ENCODE results near the gene DTX3.

Gene DTX3

DNA sequence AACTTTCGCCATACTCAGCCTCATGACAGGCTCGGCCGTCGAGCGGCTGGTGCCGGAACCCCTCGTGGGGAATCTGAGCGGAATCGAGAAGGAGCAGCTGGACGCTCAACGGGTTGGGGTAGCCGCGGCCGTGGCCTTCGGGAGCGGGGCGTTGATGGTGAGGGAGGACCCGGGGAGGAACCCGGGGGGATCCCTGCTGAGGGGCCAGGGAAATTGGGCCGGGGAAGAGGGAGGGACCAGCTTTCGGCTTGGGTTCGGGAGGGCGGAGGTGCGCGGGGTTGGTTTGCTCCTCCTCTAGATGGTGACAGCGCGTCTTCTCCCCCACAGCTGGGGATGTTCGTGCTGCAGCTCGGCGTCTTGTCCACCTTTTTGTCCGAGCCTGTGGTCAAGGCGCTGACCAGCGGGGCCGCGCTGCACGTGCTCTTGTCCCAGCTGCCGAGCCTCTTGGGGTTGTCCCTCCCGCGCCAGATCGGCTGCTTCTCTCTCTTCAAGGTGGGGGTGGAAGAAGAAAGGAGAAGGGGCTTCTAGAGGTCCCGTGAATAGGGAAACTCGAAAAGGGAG is 16.4 kb downstream of the DTX3 start:
- no peak for DNase-seq

DNA sequence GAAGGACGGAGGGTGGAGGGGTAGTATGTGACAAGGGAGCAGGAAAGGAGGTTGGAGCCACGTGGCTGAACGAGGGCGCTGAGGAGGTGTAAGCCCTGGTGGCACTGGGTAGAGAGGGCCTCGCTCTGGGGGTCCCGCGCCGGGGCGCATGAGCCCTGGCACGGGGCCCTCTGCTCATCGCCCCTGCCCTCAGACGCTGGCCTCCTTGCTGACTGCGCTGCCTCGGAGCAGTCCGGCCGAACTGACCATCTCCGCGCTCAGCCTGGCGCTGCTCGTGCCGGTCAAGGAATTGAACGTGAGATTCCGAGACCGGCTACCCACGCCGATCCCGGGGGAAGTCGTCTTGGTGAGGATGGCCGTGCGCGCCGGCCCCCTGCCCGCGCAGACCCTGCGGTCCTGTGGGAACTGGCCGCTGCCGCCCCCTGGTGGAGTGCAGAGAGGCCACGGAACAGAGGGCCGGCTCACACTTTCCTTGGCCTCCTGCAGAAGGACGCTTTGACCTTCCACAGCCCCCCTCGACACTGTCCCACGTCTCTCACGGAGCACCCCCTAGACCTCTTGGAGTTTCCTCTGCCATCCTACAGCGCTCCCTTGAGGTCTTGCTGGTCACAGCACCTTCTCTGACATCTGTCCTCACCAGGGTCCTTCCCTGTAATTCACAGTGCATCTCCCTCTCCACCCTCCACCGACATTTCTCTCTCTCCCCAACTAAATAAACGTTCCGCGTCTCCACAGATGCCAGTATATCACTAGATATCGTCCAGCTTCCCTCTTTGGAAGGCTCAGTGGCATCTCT is 17.1 kb downstream of the DTX3 start:
- peak; percentile 51 for DNase-seq

DNA sequence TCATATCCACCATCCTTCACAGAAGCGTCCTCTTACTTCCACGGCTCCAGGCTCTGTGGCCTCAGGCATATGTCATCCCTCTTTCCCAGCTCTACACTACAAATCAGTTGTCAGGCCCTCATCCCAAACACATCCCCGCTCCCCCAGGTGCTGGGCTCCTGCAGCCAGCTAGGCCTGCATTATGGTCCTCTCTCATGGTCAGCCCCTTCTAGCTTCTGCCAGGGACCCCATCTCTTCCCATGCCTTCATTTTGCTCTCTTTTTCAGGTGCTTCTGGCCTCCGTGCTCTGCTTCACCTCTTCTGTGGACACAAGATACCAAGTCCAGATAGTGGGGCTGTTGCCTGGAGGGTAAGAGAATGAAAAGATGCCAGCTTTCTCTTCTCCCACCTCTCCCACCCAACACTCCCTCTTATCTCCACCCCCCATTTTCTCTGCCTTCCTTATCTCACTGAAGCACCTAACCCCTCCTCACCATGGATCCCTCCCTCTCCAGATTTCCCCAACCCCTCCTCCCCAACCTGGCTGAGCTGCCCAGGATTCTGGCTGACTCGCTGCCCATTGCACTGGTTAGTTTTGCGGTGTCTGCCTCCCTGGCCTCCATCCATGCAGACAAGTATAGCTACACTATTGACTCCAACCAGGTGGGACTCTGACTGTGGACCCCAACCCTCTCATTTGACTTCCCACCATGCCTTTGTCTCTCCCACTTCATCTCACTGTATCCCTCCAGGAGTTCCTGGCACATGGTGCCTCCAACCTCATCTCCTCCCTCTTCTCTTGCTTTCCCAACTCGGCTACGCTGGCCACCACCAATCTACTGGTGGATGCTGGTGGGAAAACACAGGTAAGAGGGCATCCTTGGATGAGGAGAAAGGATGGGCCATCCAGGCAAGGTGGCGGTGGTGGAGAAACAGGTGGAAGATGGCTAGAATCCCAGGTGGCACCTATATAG is 17.9 kb downstream of the DTX3 start:
- DNase-seq: no peak

DNA sequence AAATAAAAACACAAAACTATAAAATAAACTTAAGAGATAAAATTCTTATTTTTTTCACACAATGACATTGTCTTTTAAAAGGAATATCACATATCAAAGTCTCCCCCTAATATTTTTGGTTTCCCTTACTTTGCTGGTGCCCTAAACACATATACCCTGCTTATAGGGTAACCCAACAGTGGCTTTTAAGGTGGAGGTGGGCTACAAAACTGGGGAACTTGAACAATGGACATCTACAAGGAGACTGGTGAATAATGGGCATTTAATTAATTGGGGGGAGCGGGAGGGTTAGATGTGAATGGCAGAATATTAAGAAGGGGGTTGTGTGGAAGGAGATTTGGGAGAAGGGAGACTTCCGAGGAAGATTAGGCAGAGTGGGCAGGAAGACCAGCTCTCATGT is 18.8 kb downstream of the DTX3 start:
- DNase-seq: no peak

DNA sequence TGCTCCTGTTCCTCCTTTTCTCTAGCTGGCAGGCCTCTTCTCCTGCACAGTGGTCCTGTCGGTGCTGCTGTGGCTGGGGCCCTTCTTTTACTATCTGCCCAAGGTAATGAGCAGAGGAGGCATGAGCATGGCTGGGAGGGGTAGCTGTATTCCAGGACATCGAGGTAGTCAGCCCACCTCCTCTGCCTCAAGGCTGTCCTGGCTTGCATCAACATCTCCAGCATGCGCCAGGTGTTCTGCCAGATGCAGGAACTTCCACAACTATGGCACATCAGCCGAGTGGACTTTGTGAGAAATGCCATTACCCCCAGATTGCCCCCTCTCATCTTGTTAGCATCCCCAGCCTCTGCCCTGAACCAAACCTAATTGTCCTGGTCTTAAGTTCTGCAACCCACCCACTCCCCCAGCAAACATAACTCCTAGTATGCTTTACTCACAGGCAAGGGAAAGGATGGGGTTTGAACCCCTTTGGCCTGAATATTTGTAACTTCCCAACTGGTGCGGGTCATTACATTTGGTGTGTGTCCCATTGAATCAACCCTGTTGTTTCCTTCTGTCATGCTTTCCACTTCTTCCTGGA is 19.3 kb downstream of the DTX3 start:
- no peak for DNase-seq

DNA sequence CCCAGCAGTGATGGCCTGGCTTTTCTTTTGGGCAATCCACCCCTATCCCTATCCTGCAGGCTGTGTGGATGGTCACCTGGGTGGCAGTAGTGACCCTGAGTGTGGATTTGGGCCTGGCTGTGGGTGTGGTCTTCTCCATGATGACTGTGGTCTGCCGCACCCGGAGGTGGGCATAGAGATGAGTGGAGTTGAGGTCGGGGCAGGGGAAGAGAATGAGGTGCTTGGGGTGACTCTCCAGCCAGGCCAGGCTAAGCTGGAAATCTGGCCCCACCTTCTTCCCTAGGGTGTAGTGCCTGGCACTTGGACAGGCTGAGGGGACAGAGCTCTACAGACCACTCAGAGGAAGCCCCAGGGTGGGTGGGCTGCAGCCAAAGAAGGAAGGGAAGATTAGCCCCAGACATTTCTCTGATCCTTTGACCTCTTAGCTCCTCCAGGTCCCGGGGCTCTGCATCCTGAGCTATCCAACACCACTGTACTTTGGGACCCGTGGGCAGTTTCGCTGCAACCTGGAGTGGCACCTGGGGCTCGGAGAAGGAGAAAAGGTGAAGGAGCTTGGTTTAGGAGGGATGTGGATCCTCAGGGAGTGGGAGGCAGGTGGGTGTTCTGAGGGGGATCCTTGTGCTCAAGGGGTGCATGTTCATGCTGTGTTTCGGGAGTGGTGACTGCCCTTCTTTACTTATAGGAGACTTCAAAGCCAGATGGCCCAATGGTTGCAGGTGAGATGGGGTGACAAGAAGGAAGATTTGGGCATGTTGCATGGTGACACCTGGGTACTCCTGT is 20.0 kb downstream of the DTX3 start:
- no peak for DNase-seq

DNA sequence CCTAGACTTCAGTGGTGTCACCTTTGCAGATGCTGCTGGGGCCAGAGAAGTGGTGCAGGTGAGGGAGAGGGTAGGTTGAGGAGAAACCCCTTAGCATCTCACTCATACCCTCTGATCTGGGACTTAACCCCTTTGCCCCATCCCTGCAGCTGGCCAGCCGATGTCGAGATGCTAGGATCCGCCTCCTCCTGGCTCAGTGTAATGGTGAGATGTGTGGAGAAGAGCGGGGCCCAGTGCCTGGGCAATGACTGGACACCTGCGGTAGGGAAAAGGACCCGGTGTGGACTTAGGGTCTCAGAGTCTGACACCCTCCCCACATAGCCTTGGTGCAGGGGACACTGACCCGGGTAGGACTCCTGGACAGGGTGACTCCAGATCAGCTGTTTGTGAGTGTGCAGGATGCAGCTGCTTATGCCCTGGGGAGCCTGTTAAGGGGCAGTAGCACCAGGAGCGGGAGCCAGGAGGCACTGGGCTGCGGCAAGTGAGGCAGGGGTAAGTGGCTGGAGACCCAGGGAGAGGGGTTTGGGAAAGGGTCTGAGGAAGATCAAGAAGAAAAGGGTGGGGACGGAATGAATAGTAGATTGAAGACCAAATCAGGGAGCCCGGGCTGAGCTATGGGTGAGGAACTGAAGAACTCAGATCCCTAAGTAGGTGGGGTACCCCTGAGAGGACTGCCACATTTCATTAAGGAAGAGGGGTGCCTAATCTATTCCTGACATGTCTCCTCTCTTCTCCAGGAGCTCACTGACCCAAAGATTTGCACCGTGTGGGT is 20.8 kb downstream of the DTX3 start:
- DNase-seq: no peak

DNA sequence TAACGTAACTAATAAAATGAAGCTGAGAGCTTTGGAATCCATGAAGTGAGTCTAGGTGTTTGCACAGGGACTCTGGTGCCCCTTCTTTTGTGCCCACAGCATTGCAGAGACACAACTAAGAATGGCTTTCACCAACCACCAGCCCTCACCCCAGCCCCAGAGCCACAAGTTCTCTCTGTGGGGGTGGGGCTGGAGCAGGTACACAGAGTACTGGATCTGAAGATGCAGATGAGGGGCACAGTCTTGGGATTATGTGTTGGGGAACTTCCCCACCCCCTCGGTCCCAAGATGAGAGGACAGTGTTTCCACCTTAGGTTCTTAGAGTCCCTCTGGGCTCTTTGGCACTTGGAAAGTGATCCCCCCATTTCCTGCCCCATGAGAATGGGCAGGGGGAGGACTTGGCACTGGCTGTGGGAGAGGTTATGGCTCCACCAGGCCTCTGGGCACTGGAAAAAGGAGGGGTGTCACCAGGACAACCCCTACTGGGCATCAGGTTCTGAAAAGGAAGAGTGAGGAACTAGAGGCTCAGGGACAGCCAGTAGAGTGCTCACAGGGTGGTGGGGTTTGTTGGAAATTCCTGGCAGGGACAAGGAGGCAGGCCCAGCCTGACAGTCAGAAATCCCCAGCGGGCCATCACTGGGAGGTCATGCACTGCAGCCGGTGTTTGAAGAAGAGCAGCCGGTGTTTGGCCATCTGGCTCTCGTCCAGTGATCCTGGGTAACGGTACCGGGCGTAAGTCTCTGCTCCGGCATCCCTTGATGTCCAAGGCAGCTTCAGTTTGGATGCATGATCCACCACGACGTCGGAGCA is 21.7 kb downstream of the DTX3 start:
- no peak for DNase-seq

DNA sequence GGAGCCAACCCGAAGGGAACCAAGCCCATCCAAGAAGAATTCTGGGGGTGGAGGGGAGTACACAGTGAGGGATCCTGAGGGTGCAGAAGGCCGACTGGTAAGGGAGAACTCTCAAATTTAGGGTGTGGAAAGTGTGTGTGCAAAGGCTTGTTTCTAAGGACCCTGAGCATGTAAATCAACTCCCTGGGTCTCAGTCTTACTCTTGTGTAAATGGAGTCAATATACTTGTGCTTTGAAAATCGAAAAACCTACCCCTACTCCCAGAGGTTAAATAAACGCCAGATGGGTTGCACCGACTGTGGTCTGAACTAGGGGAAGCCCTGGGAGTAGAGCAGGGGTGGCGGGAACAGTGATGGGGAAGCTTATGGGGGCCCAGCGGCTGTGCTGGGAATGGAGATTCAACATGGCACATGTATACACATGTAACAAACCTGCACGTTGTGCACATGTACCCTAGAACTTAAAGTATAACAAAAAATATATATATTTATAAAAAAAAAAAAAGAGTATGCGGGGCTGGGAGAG is 22.4 kb downstream of the DTX3 start:
- DNase-seq: no peak

DNA sequence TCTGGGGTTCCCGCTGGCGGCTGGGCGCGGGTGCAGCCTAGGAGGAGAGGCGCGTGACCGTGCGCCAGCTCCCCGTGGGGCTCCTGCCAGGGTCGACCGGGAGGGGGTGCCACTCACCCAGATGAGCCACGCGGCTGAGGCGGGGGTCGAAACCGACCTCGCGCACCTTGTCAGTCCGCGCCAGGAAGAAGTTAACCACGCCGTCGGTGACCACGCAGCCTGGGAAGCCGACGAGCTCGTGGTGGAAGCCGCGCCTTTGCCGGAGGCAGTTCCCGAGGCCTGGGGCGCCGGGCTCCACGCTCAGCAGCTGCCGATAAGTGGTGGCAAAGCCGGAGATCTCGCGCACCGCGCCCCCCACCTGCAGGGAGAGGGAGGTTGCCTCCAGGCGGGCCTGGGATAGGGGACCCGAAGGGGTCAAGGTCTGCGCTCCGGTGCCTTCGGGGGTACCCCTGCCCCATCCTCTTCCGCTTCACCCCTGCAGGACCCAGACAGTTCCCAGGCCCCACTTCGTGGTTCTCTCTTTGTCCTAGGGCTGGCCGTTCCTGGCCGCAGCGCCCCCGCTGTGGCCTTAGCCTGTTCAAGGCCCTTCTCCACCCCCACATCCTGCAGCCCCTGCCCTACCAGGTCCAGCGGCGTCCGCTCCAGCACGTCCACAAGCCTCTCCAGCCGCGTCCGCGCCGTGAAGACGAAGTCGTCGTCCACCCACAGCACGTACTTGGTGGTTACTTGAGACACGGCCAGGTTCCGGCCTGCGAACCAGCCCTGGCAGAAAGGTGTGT is 23.1 kb downstream of the DTX3 start:
- peak; percentile 26 for DNase-seq

DNA sequence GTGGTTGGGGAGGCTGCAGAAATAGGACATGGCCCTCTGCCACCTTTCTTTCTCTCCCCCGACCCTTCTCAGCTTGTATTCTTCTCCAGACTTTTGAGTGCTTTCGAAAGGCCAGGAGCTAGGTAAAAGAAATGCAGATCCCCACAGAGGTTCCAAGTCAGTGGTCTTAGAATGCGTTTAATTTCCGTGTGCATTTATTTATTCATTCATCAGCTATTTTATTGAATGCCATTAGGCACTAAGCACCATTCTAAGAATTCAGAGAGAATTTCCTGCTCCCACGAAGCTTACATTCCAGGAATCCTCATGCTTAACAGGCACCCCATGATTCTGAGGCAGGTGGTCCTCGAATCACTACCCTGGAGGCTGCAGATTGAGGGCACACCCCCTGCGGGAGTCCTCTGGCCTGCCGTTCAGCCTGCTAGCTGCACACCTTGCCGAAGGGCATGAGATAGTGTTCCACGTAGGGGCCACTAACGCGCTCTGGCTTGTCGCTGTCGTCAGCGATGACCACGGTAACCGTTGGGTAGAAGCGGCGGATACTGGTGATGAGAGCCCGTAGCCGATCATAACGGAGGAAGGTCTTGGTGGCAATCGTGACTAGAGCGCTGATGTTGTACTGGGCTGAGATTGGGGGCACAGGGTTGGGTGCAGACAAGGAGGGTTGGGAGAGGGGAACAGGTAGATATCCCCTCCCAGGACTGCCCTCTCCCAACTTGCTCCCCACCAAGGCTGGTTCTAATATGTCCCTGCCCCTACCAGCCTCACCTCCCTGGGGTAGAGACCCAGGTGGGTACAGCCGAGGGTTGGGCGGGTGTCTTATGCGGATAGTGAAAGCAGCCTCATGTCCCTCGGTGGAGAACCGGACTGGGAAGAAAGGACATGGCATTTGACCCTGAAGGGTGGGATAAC is 23.9 kb downstream of the DTX3 start:
- no peak for DNase-seq

DNA sequence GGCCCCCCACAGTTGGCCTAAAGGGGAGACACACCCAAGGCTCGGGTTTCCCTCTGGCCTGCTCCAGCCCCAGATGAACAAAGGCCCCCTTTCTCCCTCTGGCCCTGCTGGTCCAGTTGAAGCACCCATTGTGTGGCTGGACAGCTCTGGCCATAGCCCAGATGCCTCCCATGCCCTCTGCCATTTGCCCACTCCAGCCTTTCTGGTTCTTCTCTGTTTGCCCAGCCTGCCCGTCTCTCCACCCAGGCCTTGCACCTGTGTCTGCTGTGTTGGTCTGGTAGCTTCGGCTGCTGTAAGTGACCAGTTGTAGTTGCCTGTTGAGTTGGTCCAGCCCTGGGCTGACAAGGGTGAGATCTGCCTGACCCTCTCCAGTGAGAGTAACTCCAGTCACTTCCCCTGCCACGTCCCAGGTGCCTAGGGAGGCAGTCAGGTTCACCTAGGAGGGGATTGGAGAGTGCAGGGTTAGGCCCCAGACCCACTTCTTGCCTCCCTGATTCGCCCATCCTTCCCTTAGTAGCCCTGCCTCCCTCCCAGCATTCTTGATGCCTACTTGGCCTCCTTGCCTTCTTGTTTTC is 25.4 kb downstream of the DTX3 start:
- no peak for DNase-seq

DNA sequence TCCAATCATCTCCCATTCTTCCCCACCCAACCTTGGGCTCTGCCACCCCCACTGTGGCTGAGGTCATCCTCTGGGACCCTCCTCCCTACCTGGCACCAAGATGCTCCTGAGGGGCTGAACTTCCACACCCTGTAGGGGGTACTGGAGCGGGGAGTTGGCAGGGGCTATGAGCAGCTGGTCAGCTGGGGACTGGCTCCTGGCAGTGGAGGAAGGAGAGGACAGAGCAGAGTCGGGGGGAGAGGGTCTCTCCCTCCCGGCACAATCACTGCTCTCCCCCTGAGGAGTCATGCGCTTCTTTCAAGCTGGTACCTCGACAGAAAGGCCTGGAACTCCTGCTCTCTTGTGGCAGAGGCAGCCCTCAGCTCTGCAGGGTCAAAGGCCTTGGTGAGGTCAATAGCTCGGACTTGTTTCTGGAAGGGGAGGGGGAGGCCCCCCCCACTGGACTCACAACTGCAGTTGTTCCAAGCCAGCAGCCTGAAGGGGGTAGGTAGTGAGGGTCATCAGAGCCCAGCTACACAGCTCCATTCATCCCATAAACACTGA is 26.3 kb downstream of the DTX3 start:
- DNase-seq: no peak

DNA sequence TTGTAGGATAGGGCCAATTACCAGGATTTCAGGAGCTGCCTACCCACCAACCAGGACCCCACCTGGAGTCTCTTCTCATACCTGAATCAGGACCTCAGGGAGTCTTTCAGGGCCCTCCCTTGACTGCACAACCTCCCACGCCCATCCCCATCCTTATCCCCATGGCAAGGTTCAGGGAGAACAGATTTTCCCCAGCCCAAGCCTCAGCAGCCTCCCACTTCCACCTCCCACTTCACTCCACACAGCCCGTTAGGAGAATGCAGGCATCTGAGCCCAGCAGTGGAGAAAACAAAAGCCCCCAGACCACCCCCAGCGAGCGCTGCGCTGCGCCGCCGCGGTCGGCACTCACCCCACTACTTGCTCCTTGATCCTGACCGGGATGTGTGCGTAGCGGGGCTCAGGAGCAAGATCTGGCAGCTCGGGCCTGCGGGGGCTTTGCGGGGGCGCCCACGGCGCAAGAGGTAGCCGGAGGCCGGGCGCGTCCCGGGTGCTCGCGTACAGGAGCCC is 27.0 kb downstream of the DTX3 start:
- no peak for DNase-seq

DNA sequence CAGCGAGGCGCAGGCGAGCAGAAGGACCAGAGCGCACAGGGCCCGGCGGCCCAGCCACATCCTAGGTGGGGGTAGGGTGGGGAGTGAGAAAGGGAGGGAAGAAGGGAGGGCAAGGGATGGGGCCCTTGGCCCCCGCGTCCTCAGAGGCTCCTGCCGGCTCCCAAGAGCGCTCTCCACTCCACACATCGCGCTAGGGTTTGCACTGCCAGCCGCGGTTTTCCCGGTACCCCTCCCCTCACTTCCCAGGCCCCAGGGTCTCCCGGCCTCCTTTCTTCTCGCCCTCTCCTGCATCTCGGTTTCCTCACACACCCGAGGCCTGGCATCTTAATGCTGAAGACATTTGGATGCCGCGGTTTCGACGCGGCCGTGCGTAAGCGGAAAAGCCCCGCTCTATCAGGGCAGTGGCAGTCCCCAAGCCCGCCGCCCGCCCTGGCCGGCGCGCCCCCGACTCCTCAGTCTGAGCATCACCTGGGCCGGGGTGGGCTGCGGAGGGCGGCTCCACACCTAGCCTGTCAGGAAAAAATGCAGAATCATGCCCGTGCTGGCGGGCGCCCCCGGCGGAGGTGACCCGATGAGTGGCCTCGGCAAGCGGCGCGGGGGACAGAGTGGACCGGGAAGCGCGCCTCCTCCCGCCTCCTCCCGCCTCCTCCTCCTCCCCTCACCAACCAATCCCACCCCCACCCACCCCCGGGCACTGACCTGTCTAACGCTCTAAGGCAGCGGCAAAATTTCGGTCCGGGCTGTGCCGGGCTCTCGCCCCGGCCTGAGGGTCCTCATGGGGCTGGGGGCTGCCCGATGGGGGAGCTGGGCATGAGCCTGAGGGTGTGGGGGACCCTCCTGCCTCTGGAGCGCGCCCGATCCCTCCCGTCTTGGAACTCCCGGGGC is 27.7 kb downstream of the DTX3 start:
- peak; percentile 16 for DNase-seq

Measured in activated CD4-positive, alpha-beta T cell treated with anti-CD3 and anti-CD28 coated beads, Interleukin-2, amount 50 U/mL, for 16 hours (primary cell).